ENCODE measurements around the gene CNOT3. TPM values are rescaled to one million over a fixed set of nuclear protein-coding genes. Genes with fewer than 3 reads are reported as not detected.

CNOT3 gene
- total RNA-seq, 2 donors from 2014 or later, result 20.8 to 28.1 TPM

DNA sequence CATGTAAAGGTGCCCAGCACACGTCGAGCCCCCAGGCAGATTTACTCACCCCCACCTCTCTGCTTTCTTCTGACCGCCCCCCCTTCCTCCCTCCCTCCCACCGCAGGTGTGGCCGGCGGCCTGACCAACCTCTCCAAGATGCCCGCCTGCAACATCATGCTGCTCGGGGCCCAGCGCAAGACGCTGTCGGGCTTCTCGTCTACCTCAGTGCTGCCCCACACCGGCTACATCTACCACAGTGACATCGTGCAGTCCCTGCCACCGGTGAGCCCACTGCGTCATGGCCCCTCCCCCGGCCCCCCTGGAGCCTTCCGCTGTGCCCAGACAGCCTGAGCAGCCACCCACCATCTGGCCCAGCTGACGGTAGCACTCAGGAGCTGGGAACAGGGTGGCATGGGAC is 13.2 kb upstream of the CNOT3 start:
- Histone ChIP-seq H3K36me3 (peaks cover 87% of the 10 kb centered on the region), H3K4me1 (ENCODE audit: control insufficient read depth in 1 of 2, low read depth in 2 of 2) (no peaks in the 10 kb centered on the region), H3K27ac (no peak overlapping the region), H3K27me3 (replicated peaks; ENCODE audit: insufficient read depth) (no peaks in the 10 kb centered on the region), H3K4me3 (no peak overlapping the region), H3K9me3 (no peaks in the 10 kb centered on the region)
- TF ChIP-seq, protein P1, sequence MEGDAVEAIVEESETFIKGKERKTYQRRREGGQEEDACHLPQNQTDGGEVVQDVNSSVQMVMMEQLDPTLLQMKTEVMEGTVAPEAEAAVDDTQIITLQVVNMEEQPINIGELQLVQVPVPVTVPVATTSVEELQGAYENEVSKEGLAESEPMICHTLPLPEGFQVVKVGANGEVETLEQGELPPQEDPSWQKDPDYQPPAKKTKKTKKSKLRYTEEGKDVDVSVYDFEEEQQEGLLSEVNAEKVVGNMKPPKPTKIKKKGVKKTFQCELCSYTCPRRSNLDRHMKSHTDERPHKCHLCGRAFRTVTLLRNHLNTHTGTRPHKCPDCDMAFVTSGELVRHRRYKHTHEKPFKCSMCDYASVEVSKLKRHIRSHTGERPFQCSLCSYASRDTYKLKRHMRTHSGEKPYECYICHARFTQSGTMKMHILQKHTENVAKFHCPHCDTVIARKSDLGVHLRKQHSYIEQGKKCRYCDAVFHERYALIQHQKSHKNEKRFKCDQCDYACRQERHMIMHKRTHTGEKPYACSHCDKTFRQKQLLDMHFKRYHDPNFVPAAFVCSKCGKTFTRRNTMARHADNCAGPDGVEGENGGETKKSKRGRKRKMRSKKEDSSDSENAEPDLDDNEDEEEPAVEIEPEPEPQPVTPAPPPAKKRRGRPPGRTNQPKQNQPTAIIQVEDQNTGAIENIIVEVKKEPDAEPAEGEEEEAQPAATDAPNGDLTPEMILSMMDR (IDR thresholded peaks at IDR 0.05), result no peak
- no peak for ATAC-seq (ENCODE audit: insufficient number of reproducible peaks, low FRiP score, low read depth)
- DNase-seq (ENCODE audit: low spot score), result no peak

DNA sequence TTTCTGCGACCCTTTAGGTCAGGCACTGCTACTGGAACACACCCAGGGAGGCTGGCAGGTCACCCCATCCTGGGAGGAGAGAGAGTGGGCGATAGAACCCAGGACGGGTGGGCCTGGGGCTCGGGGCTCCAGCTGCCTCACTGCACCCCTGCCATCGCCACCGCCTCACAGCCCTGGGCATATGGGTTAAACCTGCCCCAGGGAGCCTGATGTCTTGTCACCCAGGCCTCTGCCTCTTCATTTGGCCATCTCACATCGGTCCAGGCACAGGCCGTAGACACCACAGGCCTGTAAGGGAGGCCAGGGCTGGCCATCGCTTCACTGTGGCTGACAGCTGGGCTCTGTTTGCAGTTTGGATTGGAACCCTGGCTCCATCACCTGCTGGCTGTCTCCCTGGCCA is 11.8 kb upstream of the CNOT3 start:
- H3K27me3 ChIP-seq (replicated peaks; ENCODE audit: insufficient read depth), result no peaks in the 10 kb centered on the region
- DNase-seq (ENCODE audit: low spot score) (no peak), ATAC-seq (ENCODE audit: insufficient number of reproducible peaks, low FRiP score, low read depth) (no peak)
- no peak overlapping the region for H3K27ac ChIP-seq
- TF ChIP-seq, protein P1 (IDR thresholded peaks at IDR 0.05), result no peak
- peaks cover 78% of the 10 kb centered on the region for H3K36me3 ChIP-seq
- no peak overlapping the region for H3K4me3 ChIP-seq
- H3K4me1 ChIP-seq (ENCODE audit: control insufficient read depth in 1 of 2, low read depth in 2 of 2), result no peaks in the 10 kb centered on the region
- H3K9me3 ChIP-seq, result no peaks in the 10 kb centered on the region

DNA sequence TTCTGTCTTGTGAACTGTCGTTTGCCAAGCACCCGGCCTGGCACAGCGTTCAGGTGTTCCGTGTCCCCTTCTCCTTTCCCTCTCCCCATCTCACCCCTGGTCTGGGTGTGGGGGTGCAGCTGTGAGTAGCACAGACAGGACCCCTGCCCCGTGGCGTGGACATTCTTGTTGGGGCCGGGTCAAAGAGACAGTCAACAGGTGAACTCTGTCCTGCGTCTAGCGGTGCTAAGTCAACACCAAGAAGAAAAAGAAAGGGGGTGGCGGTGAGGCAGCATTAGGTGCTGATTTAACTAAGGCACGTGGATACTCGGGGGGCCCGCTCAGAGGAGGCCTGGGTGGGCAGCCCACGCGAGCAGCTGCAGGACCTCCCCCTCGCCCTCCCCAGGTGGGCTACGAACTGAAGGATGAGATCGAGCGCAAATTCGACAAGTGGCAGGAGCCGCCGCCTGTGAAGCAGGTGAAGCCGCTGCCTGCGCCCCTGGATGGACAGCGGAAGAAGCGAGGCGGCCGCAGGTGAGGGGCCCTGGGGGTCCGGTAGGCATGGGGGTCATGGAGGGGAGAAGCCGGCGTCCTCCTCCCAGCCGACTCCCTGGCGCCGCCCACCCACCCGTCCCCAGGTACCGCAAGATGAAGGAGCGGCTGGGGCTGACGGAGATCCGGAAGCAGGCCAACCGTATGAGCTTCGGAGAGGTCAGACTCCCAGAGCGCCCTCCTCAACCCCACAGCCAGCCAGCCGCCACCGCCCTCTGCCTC is 9.7 kb upstream of the CNOT3 start:
- no peaks in the 10 kb centered on the region for H3K4me1 ChIP-seq (ENCODE audit: control insufficient read depth in 1 of 2, low read depth in 2 of 2)
- H3K4me3 ChIP-seq, result no peak overlapping the region
- TF ChIP-seq, protein P1 (IDR thresholded peaks at IDR 0.05), result no peak
- DNase-seq (ENCODE audit: low spot score) (no peak), ATAC-seq (ENCODE audit: insufficient number of reproducible peaks, low FRiP score, low read depth) (no peak)
- no peaks in the 10 kb centered on the region for H3K27me3 ChIP-seq (replicated peaks; ENCODE audit: insufficient read depth)
- H3K27ac ChIP-seq, result no peak overlapping the region
- H3K9me3 ChIP-seq, result no peaks in the 10 kb centered on the region
- H3K36me3 ChIP-seq, result peaks cover 69% of the 10 kb centered on the region

DNA sequence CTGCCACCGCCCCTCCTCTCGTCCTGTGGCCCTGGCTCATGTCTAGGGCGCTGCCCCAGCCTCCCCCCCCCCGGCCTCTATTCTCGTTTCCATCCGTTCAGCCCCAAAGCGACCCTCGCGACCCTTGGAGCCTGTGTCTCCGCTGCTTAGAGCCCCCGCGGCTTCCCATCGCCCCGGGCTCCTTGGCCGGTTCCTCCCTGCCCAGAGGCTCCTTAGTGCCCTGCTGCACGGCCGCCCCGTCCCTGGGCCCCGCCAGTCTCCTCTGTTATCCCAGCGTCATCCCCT is 9.2 kb upstream of the CNOT3 start:
- no peak overlapping the region for H3K27ac ChIP-seq
- H3K36me3 ChIP-seq, result peaks cover 64% of the 10 kb centered on the region
- ATAC-seq (ENCODE audit: insufficient number of reproducible peaks, low FRiP score, low read depth) (no peak), DNase-seq (ENCODE audit: low spot score) (no peak)
- TF ChIP-seq, protein P1 (IDR thresholded peaks at IDR 0.05), result no peak
- no peak overlapping the region for H3K4me3 ChIP-seq
- no peaks in the 10 kb centered on the region for H3K9me3 ChIP-seq
- H3K4me1 ChIP-seq (ENCODE audit: control insufficient read depth in 1 of 2, low read depth in 2 of 2), result no peaks in the 10 kb centered on the region
- H3K27me3 ChIP-seq (replicated peaks; ENCODE audit: insufficient read depth), result no peaks in the 10 kb centered on the region

DNA sequence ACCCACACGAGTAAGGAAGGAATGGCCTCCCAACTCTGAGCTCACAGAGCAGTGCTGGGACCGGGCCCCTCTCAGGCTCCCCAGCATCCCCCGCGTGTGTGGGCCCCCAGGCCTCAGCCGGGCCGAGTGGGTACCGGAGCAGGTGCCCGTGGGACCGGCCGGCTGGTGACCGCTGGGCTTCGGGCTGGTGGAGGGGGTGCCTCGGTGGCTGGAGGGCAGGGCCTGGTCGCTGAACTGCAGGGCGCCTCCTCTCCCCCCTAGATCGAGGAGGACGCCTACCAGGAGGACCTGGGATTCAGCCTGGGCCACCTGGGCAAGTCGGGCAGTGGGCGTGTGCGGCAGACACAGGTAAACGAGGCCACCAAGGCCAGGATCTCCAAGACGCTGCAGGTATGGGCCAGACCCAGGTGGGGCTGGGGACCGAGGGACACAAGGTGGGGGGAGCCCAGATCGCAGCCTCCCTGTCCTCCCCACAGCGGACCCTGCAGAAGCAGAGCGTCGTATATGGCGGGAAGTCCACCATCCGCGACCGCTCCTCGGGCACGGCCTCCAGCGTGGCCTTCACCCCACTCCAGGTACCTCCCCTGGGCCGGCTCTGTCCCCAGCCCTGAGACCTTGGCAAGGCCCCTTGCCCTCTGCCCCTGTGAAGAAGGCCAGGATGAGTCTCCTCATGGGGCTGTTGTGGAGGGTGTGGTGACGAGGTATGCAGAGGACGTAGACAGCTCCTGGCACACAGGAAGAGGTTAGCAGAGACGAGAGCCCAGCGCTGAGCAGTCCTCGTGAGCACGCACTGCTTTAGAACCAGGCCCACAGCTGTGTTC is 8.6 kb upstream of the CNOT3 start:
- no peak for ATAC-seq (ENCODE audit: insufficient number of reproducible peaks, low FRiP score, low read depth)
- Histone ChIP-seq H3K27ac (no peak overlapping the region), H3K27me3 (replicated peaks; ENCODE audit: insufficient read depth) (no peaks in the 10 kb centered on the region), H3K4me1 (ENCODE audit: control insufficient read depth in 1 of 2, low read depth in 2 of 2) (no peaks in the 10 kb centered on the region), H3K36me3 (peaks cover 58% of the 10 kb centered on the region), H3K9me3 (no peaks in the 10 kb centered on the region), H3K4me3 (no peak overlapping the region)
- DNase-seq (ENCODE audit: low spot score), result no peak
- TF ChIP-seq, protein P1 (IDR thresholded peaks at IDR 0.05), result no peak

Measured in thoracic aorta (tissue), 2 donors.